Activated CD4-positive, alpha-beta T cell treated with anti-CD3 and anti-CD28 coated beads, Interleukin-2, amount 10 ng/mL, durations not matched to agents 24 days and 14 days (primary cell): ENCODE data around the gene STEAP3. TPM values are rescaled to one million over a fixed set of nuclear protein-coding genes. Genes with fewer than 3 reads are reported as not detected.
A peak's percentile ranks its signal among the peaks of the same experiment; 100 is the strongest.

Experiments used
- DNase-seq: peaks from one replicate; pipeline ENCODE4 v3.0.0; 2022
- H3K27ac Mint-ChIP-seq: one replicate; pipeline ENCODE4 v1.8.0; 2022; ENCODE audit warnings: mild to moderate bottlenecking, mixed read lengths
- H3K27me3 Mint-ChIP-seq: one replicate; pipeline ENCODE4 v1.8.0; 2022; ENCODE audit warnings: mixed read lengths
- H3K36me3 Mint-ChIP-seq: one replicate; pipeline ENCODE4 v1.8.0; 2022; ENCODE audit warnings: low read depth, mild to moderate bottlenecking, mixed read lengths
- H3K4me1 Mint-ChIP-seq: one replicate; pipeline ENCODE4 v1.8.0; 2021; ENCODE audit warnings: mixed read lengths
- H3K4me3 Mint-ChIP-seq: one replicate; pipeline ENCODE4 v1.8.0; 2022; ENCODE audit warnings: mild to moderate bottlenecking, moderate library complexity, mixed read lengths
- H3K9me3 Mint-ChIP-seq: one replicate; pipeline ENCODE4 v1.8.0; 2021; ENCODE audit warnings: mixed read lengths
- intact Hi-C: fragments of 100-400 bp; cut with micrococcal nuclease; formaldehyde crosslinking; loops from one replicate; pipeline ENCODE4 v1.15.1; 2023
- total RNA-seq: library from RNA; stranded (reverse); gene quantifications from 2 replicates; pipeline ENCODE4 v1.2.3, GENCODE V29; 2022

STEAP3 gene
- total RNA-seq, 1 donor from 2014 or later = 0.16 TPM

GRCh38 chr2:119307419-119308140 lies 83.9 kb downstream of the STEAP3 start:
- Mint-ChIP-seq H3K4me1 (no peaks in the 10 kb centered on the region), H3K36me3 (no peaks in the 10 kb centered on the region), H3K27me3 (no peaks in the 10 kb centered on the region), H3K9me3 (no peaks in the 10 kb centered on the region), H3K27ac (no peak overlapping the region), H3K4me3 (no peak overlapping the region)
- intact Hi-C loops = no loop called here
- DNase-seq = no peak

- no peaks in the 10 kb centered on the region for H3K4me1 Mint-ChIP-seq
- no peaks in the 10 kb centered on the region for H3K9me3 Mint-ChIP-seq
- no peak for DNase-seq
- H3K27me3 Mint-ChIP-seq = no peaks in the 10 kb centered on the region
- no peaks in the 10 kb centered on the region for H3K36me3 Mint-ChIP-seq
- H3K27ac Mint-ChIP-seq = no peak overlapping the region
- intact Hi-C loops = no loop called here
- no peak overlapping the region for H3K4me3 Mint-ChIP-seq
Observed at GRCh38 chr2:119308793-119309330, 85.2 kb downstream of the STEAP3 start.

GRCh38 chr2:119311371-119311770 lies 87.7 kb downstream of the STEAP3 start:
- no peak overlapping the region for H3K4me3 Mint-ChIP-seq
- DNase-seq = peak; percentile 30
- no peaks in the 10 kb centered on the region for H3K9me3 Mint-ChIP-seq
- H3K36me3 Mint-ChIP-seq = no peaks in the 10 kb centered on the region
- no peaks in the 10 kb centered on the region for H3K4me1 Mint-ChIP-seq
- no peaks in the 10 kb centered on the region for H3K27me3 Mint-ChIP-seq
- H3K27ac Mint-ChIP-seq = no peak overlapping the region
- intact Hi-C loops = no loop called here

GRCh38 chr2:119311831-119312230 lies 88.2 kb downstream of the STEAP3 start:
- H3K4me3 Mint-ChIP-seq = no peak overlapping the region
- H3K27ac Mint-ChIP-seq = no peak overlapping the region
- no peaks in the 10 kb centered on the region for H3K27me3 Mint-ChIP-seq
- H3K4me1 Mint-ChIP-seq = no peaks in the 10 kb centered on the region
- intact Hi-C loops = no loop called here
- H3K9me3 Mint-ChIP-seq = no peaks in the 10 kb centered on the region
- H3K36me3 Mint-ChIP-seq = no peaks in the 10 kb centered on the region
- DNase-seq = peak; percentile 39

Other genes starting within 250 kb of the STEAP3 start
- not detected in 2 replicates for gene C1QL2, start 65.1 kb upstream of the STEAP3 start, total RNA-seq
- 10.2 and 11.5 TPM in 2 replicates for gene C2orf76, start 143.0 kb downstream of the STEAP3 start, total RNA-seq
- 139 and 145 TPM in 2 replicates for gene DBI, start 143.1 kb downstream of the STEAP3 start, total RNA-seq
- not detected in 2 replicates for gene TMEM37, start 208.0 kb downstream of the STEAP3 start, total RNA-seq